Limb (tissue), 2 donors: Measurements from ENCODE around the gene DTWD1.
"Not testable (repeated sequence)": the region's sequence is repeated elsewhere in the genome, so short reads cannot be mapped to it uniquely, and the experiment has no call there.

Source experiments
- DNase-seq, 2 donors: peaks; one replicate each; pipeline ENCODE4 v3.0.0-alpha.2; 2016; ENCODE audit errors: extremely low spot score in 2 of 2

DTWD1 gene

GRCh38 chr15:49645941-49646340 is 25.1 kb downstream of the DTWD1 start:
- DNase-seq = peak in 1 of 2 donors; percentile 42

- DNase-seq = no peak
These were observed 26.0 kb downstream of the DTWD1 start for GRCh38 chr15:49646891-49647290.

- DNase-seq = no peak
These were observed 29.1 kb downstream of the DTWD1 start for GRCh38 chr15:49649987-49650386.

- no peak for DNase-seq
These were observed 29.8 kb downstream of the DTWD1 start for GRCh38 chr15:49650676-49651075.

GRCh38 chr15:49652922-49653321 is 32.1 kb downstream of the DTWD1 start:
- DNase-seq = no peak

GRCh38 chr15:49656734-49657133 is 35.9 kb downstream of the DTWD1 start:
- no peak for DNase-seq

- DNase-seq = no peak
These were observed 43.9 kb downstream of the DTWD1 start for GRCh38 chr15:49664716-49665115.

- not testable (repeated sequence) for DNase-seq
These were observed 45.6 kb downstream of the DTWD1 start for GRCh38 chr15:49666486-49666885.

GRCh38 chr15:49669288-49669687 is 48.4 kb downstream of the DTWD1 start:
- no peak for DNase-seq

- DNase-seq = no peak
These were observed 53.0 kb downstream of the DTWD1 start for GRCh38 chr15:49673861-49674260.

GRCh38 chr15:49674370-49674769 is 53.5 kb downstream of the DTWD1 start:
- peak in 1 of 2 donors; percentile 3 for DNase-seq

GRCh38 chr15:49675041-49675440 is 54.2 kb downstream of the DTWD1 start:
- no peak for DNase-seq

GRCh38 chr15:49678655-49679054 is 57.8 kb downstream of the DTWD1 start:
- no peak for DNase-seq

- DNase-seq = no peak
These were observed 65.8 kb downstream of the DTWD1 start for GRCh38 chr15:49686599-49686998.

GRCh38 chr15:49688135-49688790 is 67.4 kb downstream of the DTWD1 start:
- DNase-seq = peak in 1 of 2 donors; percentile 13

GRCh38 chr15:49692514-49693090 is 71.8 kb downstream of the DTWD1 start:
- DNase-seq = no peak

- DNase-seq = no peak
These were observed 72.7 kb downstream of the DTWD1 start for GRCh38 chr15:49693498-49693897.

- DNase-seq = no peak
These were observed 75.6 kb downstream of the DTWD1 start for GRCh38 chr15:49696433-49696832.

- no peak for DNase-seq
These were observed 76.3 kb downstream of the DTWD1 start for GRCh38 chr15:49697121-49697520.

- DNase-seq = not testable (repeated sequence)
These were observed 82.1 kb downstream of the DTWD1 start for GRCh38 chr15:49702982-49703381.
